GM12872 (cell line): Measurements from ENCODE around the gene GIMAP8.

Experiments
- TF ChIP-seq, protein P1 (sequence below): IDR thresholded peaks from 3 replicates; pipeline ENCODE4 v1.5.1; 2011; ENCODE audit warnings: low read depth, mild to moderate bottlenecking, low read length, moderate library complexity; ENCODE audit not compliant: insufficient read depth

GIMAP8 gene

DNA sequence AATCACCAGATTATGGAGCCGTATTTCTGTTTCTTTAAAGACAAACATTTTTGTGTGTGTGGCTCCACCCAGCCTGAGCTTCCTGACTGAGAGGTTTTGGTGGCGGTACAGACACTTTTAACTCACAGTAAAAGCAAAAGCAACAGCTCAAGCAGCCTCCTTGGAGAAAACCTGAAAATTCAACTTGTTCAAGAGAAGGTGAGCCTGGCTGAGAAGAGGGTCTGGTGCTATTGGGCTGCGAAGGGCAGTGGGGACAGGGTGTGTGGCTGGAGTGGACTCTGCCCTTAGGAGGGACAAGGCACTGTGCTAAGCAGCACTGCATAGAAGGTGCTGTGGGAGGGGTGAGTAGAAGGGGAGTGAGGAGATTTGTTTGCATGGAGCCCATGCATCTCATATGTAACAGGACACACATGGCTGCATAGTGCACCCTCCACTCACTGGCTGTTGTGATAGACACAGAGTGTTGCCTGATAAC lies 64.4 kb downstream of the GIMAP8 start, which contains the start of gene GIMAP7:
GIMAP7 (plus strand) TSS at position 125 of the 475 bp plus-strand sequence. CDS start 5,103 bp downstream, outside the sequence.
- TF ChIP-seq, protein P1, sequence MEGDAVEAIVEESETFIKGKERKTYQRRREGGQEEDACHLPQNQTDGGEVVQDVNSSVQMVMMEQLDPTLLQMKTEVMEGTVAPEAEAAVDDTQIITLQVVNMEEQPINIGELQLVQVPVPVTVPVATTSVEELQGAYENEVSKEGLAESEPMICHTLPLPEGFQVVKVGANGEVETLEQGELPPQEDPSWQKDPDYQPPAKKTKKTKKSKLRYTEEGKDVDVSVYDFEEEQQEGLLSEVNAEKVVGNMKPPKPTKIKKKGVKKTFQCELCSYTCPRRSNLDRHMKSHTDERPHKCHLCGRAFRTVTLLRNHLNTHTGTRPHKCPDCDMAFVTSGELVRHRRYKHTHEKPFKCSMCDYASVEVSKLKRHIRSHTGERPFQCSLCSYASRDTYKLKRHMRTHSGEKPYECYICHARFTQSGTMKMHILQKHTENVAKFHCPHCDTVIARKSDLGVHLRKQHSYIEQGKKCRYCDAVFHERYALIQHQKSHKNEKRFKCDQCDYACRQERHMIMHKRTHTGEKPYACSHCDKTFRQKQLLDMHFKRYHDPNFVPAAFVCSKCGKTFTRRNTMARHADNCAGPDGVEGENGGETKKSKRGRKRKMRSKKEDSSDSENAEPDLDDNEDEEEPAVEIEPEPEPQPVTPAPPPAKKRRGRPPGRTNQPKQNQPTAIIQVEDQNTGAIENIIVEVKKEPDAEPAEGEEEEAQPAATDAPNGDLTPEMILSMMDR: no peak

DNA sequence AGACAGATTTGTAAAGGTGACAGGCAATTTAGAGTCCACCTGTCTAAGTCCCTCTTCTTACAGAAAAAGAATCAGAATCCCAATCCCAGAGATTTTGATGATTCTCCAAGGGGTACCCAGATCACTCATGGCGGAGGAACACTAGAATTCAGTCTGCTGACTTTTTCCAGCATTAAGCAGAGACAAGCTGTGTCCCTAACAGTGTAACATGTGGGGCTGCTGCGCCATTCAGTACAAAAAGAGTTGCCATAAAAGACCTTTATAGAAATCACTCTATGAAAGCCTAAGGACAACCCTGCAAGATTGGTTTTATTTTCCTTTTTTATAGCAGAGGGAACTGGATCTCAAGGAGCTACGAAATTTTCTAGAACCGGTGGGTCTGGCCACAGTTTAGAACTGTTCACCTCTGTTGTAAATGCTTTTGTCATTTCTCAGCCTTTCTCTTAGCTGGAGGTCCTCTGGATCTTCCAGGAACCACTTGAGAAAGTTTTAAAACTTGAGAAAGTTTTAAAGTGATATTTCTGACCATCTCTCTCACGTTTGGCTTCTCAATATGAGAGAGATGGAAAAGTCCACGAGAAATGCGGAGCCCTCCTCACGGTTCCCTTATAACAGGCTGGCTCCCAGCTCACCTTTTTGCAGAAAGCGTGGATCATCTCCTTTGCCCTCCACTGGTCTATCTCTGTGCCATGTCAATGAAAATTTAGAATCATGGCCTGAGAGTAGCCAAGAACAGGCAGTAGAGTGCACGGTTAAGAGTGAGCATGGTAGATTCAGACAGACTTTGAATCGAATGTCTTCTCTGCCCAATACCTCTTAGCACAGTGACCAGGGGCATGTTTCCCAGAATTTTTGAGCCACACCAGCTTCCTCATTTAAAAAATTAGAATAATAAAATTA lies 65.1 kb downstream of the GIMAP8 start:
- TF ChIP-seq, protein P1: no peak

DNA sequence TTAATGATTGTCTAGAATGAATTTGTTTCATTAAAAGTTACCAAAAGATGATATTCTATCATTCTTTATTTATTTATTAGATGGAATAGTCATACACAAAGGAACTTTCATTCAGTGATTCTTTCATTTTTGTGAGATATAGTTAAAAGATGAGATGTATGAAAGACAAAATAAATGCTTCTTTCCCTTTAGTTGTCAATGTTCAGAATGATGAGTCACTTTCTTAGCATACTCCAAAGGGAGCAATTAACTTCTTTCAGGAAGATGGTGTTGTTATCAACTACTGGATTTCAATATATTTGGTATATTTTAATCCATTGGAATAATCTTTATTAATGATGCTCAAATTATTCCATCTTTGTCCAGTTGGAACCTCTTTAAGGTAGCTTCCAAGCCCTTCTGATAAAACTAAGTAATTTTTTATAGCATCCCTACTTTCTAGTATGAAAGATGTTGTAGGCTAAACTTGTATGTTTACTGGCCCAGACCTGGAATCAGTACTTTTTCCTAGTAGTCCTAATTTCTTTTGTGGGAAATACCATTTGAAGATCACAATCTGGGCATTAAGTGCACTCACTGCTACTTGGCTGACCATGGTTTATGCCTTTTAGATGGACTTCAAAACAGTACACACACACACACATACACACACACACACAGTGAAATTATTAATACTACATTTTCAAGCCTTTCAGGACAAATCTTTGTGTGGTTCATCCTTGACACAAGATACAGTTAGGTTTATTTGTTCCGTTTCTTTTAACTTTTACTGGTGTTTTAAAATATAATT lies 66.7 kb downstream of the GIMAP8 start:
- TF ChIP-seq, protein P1: no peak

DNA sequence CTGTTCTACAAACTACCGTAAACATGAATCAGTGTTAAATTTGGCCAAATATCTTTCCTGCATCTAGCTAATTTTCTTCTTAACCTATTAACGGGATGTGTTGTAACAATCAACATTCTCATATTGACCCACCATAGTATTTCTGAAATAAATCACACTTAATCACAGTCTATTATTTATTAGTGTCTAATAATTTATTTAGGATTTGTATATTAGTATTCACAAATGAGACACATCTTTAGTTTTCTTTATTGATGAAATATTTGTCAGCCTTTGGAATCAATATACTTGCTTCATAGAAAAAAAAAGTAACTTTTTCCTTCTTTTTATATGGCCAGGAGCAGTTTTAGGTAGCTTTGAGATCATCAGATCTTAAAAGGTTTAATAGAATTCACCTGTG lies 68.9 kb downstream of the GIMAP8 start:
- TF ChIP-seq, protein P1: no peak

DNA sequence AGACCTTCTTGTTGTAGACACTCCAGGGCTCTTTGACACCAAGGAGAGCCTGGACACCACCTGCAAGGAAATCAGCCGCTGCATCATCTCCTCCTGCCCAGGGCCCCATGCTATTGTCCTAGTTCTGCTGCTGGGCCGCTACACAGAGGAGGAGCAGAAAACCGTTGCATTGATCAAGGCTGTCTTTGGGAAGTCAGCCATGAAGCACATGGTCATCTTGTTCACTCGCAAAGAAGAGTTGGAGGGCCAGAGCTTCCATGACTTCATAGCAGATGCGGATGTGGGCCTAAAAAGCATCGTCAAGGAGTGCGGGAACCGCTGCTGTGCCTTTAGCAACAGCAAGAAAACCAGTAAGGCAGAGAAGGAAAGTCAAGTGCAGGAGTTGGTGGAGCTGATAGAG lies 69.7 kb downstream of the GIMAP8 start:
- TF ChIP-seq, protein P1: no peak

DNA sequence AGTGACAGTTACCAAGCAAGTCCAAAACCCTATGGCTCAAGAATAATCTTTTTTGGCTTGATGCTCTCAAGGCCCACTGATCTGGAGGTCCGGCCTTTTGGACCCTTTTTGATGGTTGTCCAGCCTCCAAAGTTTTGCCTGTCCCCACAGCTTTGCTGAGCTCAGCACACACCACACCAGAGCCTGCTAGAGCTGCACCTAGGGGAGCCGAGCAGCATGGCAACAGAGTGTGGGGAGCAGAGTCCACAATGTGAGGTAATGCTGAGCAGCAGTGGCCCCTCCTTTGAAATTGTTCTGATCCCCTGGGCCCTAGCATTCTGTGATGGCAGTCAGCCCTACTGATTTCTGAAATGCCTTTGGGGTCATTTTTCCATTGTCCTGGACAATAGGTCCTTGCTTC lies 73.6 kb downstream of the GIMAP8 start:
- TF ChIP-seq, protein P1: no peak
